GM18858 (cell line): Measurements from ENCODE around the gene SPHK1.

ENCODE experiments used
- ATAC-seq: cut with Tn5 transposase; IDR thresholded peaks from one replicate; pipeline ENCODE4 v1.9.1; 2021; ENCODE audit not compliant: unreplicated experiment

Gene SPHK1

GRCh38 chr17:76405967-76406647, 21.7 kb downstream of the SPHK1 start:
- ATAC-seq, result no peak

GRCh38 chr17:76407509-76407908, 23.1 kb downstream of the SPHK1 start:
- ATAC-seq, result no peak

- ATAC-seq, result no peak
Measured at GRCh38 chr17:76408037-76408849, 23.8 kb downstream of the SPHK1 start.

GRCh38 chr17:76410328-76410965, 26.0 kb downstream of the SPHK1 start:
- no peak for ATAC-seq

- ATAC-seq, result no peak
Measured at GRCh38 chr17:76411247-76411646, 26.8 kb downstream of the SPHK1 start.

- ATAC-seq, result no peak
Measured at GRCh38 chr17:76414334-76415295, 30.2 kb downstream of the SPHK1 start.

- no peak for ATAC-seq
Measured at GRCh38 chr17:76415786-76416185, 31.4 kb downstream of the SPHK1 start.

- no peak for ATAC-seq
Measured at GRCh38 chr17:76416457-76416856, 32.0 kb downstream of the SPHK1 start.

GRCh38 chr17:76416899-76417298, 32.5 kb downstream of the SPHK1 start:
- no peak for ATAC-seq

GRCh38 chr17:76417499-76418143, 33.2 kb downstream of the SPHK1 start:
- no peak for ATAC-seq

GRCh38 chr17:76419576-76420260, 35.3 kb downstream of the SPHK1 start:
- no peak for ATAC-seq

GRCh38 chr17:76420356-76421043, 36.1 kb downstream of the SPHK1 start:
- ATAC-seq, result no peak

GRCh38 chr17:76421044-76421407, 36.6 kb downstream of the SPHK1 start:
- ATAC-seq, result no peak

GRCh38 chr17:76422406-76422805, 38.0 kb downstream of the SPHK1 start:
- ATAC-seq, result no peak

- no peak for ATAC-seq
Measured at GRCh38 chr17:76422860-76423259, 38.5 kb downstream of the SPHK1 start.

GRCh38 chr17:76426853-76427252, 42.4 kb downstream of the SPHK1 start:
- no peak for ATAC-seq

- ATAC-seq, result no peak
Measured at GRCh38 chr17:76427501-76428231, 43.3 kb downstream of the SPHK1 start.

GRCh38 chr17:76428511-76428910, 44.1 kb downstream of the SPHK1 start:
- no peak for ATAC-seq

GRCh38 chr17:76431509-76431908, 47.1 kb downstream of the SPHK1 start:
- no peak for ATAC-seq
